Endothelial cell of umbilical vein (primary cell): ENCODE results near the gene WIPI1. TPM values are rescaled to one million over a fixed set of nuclear protein-coding genes. Genes with fewer than 3 reads are reported as not detected.

Experiments used
- BruUV-seq: library from RNA; stranded (reverse); fragments of 400-500 nt; replicated peaks from 2 replicates; lab custom pipeline; 2021; lab: Mats Ljungman, UMichigan
- CTCF ChIA-PET: fragments of 300-600, 350-600 bp; sonication (Branson Sonifier 250); formaldehyde crosslinking; loops from one replicate; lab custom pipeline; 2021; ENCODE audit warnings: antibody characterized with exemption, inconsistent platforms; lab: Charles Lee
- POLR2A ChIA-PET: fragments of 300-600, 350-600 bp; sonication (Branson Sonifier 250); formaldehyde crosslinking; loops from one replicate; lab custom pipeline; 2021; ENCODE audit warnings: antibody characterized with exemption, inconsistent platforms; lab: Charles Lee
- DNase-seq: peaks from one replicate; pipeline ENCODE4 v3.0.0-alpha.2; 2011; ENCODE audit warnings: low read depth, low spot score
- FAIRE-seq: peaks from 2 replicates; lab custom pipeline; 2011; peaks lifted over from hg19 to GRCh38; lab: Jason Lieb, UNC
- H2AFZ ChIP-seq: 2 replicates; pipeline ENCODE4 v1.6.0; 2012; ENCODE audit warnings: low read depth, low read length, control low read depth, inconsistent platforms
- H3K27ac ChIP-seq: 2 replicates; pipeline ENCODE4 v1.5.1; 2011; ENCODE audit warnings: low read depth, mild to moderate bottlenecking, control low read depth, low read length, moderate library complexity; ENCODE audit not compliant: insufficient read depth
- H3K27me3 ChIP-seq, 2 experiments: 2 replicates each; pipeline versions ENCODE4 v1.6.0 to v1.6.1; 2011; ENCODE audit warnings: low read length in 2 of 2, mixed read lengths in 1 of 2; ENCODE audit not compliant: control insufficient read depth in 2 of 2, insufficient read depth in 2 of 2
- H3K36me3 ChIP-seq, 2 experiments: 2 replicates in 1 of 2; 3 replicates in 1 of 2; pipeline ENCODE4 v1.5.1; 2011; ENCODE audit warnings: low read length in 2 of 2, mild to moderate bottlenecking in 1 of 2, moderate library complexity in 1 of 2; ENCODE audit not compliant: control insufficient read depth in 2 of 2, insufficient read depth in 2 of 2; ENCODE audit errors: extremely low read depth in 1 of 2
- H3K4me1 ChIP-seq: 3 replicates; pipeline ENCODE4 v1.5.1; 2011; ENCODE audit warnings: mild to moderate bottlenecking, low read length; ENCODE audit not compliant: control insufficient read depth, insufficient read depth; ENCODE audit errors: extremely low read depth
- H3K4me2 ChIP-seq: 2 replicates; pipeline ENCODE4 v1.6.1; 2011; ENCODE audit warnings: low read length, control low read depth, mixed read lengths; ENCODE audit not compliant: insufficient read depth
- H3K4me3 ChIP-seq, 3 experiments: fragments of 200-600 bp in 1 of 3; sonication (generic), shearing (Covaris generic) in 1 of 3; replicated peaks in 1 of 3; 2 replicates each; pipeline ENCODE4 v1.5.1; 2011 to 2016; ENCODE audit warnings: control low read depth in 3 of 3, low read length in 3 of 3, mild to moderate bottlenecking in 2 of 3, inconsistent platforms in 1 of 3, low read depth in 1 of 3, moderate library complexity in 1 of 3; ENCODE audit not compliant: insufficient read depth in 1 of 3
- H3K79me2 ChIP-seq: 2 replicates; pipeline ENCODE4 v1.6.0; 2012; ENCODE audit warnings: low read length, inconsistent platforms; ENCODE audit not compliant: control insufficient read depth, insufficient read depth
- H3K9ac ChIP-seq: replicated peaks from 2 replicates; pipeline ENCODE3; 2011; ENCODE audit warnings: low read length, control low read depth; ENCODE audit not compliant: insufficient read depth; ENCODE audit errors: extremely low read depth
- H3K9me1 ChIP-seq: replicated peaks from 3 replicates; pipeline ENCODE4 v1.6.0; 2011; ENCODE audit warnings: mild to moderate bottlenecking, low read length; ENCODE audit not compliant: control insufficient read depth, insufficient read depth; ENCODE audit errors: extremely low read depth
- H3K9me3 ChIP-seq: replicated peaks from 2 replicates; pipeline ENCODE4 v1.5.1; 2012; ENCODE audit warnings: low read length, inconsistent platforms; ENCODE audit not compliant: control insufficient read depth, insufficient read depth
- H4K20me1 ChIP-seq: replicated peaks from 2 replicates; pipeline ENCODE3; 2011; ENCODE audit warnings: mild to moderate bottlenecking, low read length; ENCODE audit not compliant: control insufficient read depth, insufficient read depth; ENCODE audit errors: extremely low read depth
- EZH2 ChIP-seq: IDR thresholded peaks from 2 replicates; pipeline ENCODE4 v1.6.1; 2012; ENCODE audit warnings: borderline replicate concordance, low read depth, mild to moderate bottlenecking, moderate library complexity, low read length, inconsistent platforms; ENCODE audit not compliant: severe bottlenecking
- FOS ChIP-seq: IDR thresholded peaks from 2 replicates; pipeline ENCODE4 v1.6.1; 2011; ENCODE audit warnings: mild to moderate bottlenecking, low read length, moderate library complexity, borderline replicate concordance; ENCODE audit not compliant: insufficient read depth
- GATA2 ChIP-seq: IDR thresholded peaks from 2 replicates; pipeline ENCODE4 v1.7.0; 2011; ENCODE audit warnings: low read depth, mild to moderate bottlenecking, moderate library complexity, mixed read lengths, low read length; ENCODE audit not compliant: insufficient read length, insufficient read depth
- JUN ChIP-seq: IDR thresholded peaks from 2 replicates; pipeline ENCODE4 v1.6.1; 2011; ENCODE audit warnings: borderline replicate concordance, low read depth; ENCODE audit not compliant: insufficient read length, insufficient read depth
- MAX ChIP-seq: IDR thresholded peaks from 2 replicates; pipeline ENCODE4 v1.6.1; 2011; ENCODE audit not compliant: insufficient read depth, insufficient read length
- MYC ChIP-seq: IDR thresholded peaks from one replicate; pipeline ENCODE4 v1.6.1; 2011; ENCODE audit warnings: mild to moderate bottlenecking, low read depth, low read length
- POLR2AphosphoS5 ChIP-seq: IDR thresholded peaks from 2 replicates; pipeline ENCODE4 v1.6.1; 2012; ENCODE audit warnings: low read depth, mild to moderate bottlenecking, control low read depth, low read length, moderate library complexity; ENCODE audit not compliant: insufficient read depth
- dilution Hi-C: fragments of 300-500 bp; cut with MboI; formaldehyde crosslinking; loops from one replicate; pipeline ENCODE4 v1.15.0; 2019; ENCODE audit warnings: low sequenced_read_pairs; ENCODE audit not compliant: extremely low pct_ligation_motif_present
- intact Hi-C: fragments of 100-400 bp; cut with micrococcal nuclease; formaldehyde crosslinking; loops from one replicate; pipeline ENCODE4 v1.10.0; 2022
- polyA plus RNA-seq, 4 experiments: library from polyadenylated mRNA; depleted of rRNA in 3 of 4; stranded (reverse) in 3 of 4; unstranded in 1 of 4; fragments of >200 nt; gene quantifications; 2 replicates each; pipeline versions ENCODE4 v1.2.1 to v1.2.3, GENCODE V29; 2011 to 2012; ENCODE audit warnings: missing spikeins in 1 of 4
- total RNA-seq: library from RNA; stranded (reverse); gene quantifications from 2 replicates; pipeline ENCODE4 v1.2.3, GENCODE V29; 2021
- TF ChIP-seq, protein P1 (sequence below), 2 donors: IDR thresholded peaks; 1 replicate in 1 of 2; 2 replicates in 1 of 2; pipeline ENCODE4 v1.5.1; 2011; ENCODE audit warnings: low read length in 2 of 2, mild to moderate bottlenecking in 2 of 2, moderate library complexity in 2 of 2, control low read depth in 1 of 2, inconsistent platforms in 1 of 2, low read depth in 1 of 2; ENCODE audit not compliant: insufficient read depth in 1 of 2; ENCODE audit errors: extremely low read depth in 1 of 2

The WIPI1 gene
- total and polyA plus RNA-seq, 2 donors (not counting 3 experiments of a cell fraction or from before 2014, with no cell fraction given): 49.9 to 70.3 TPM

GRCh38 chr17:68491381-68492231, 34.3 kb upstream of the WIPI1 start:
- no peak overlapping the region for H2AFZ ChIP-seq
- H3K4me3 ChIP-seq: no peak overlapping the region
- H3K36me3 ChIP-seq: no peaks in the 10 kb centered on the region
- no TSS peak for BruUV-seq
- H3K4me2 ChIP-seq: no peak overlapping the region
- H3K4me1 ChIP-seq: no peaks in the 10 kb centered on the region
- no peaks in the 10 kb centered on the region for H4K20me1 ChIP-seq
- H3K9me3 ChIP-seq: no peaks in the 10 kb centered on the region
- no peak overlapping the region for H3K27ac ChIP-seq
- no peak for FAIRE-seq
- intact Hi-C loops: no loop called here
- POLR2A ChIA-PET: no interaction called here
- dilution Hi-C loops: no loop called here
- no peak overlapping the region for H3K9ac ChIP-seq
- CTCF ChIA-PET: no interaction called here
- TF ChIP-seq POLR2AphosphoS5 (no peak), GATA2 (no peak), MAX (no peak), MYC (no peak), FOS (no peak), EZH2 (no peak), JUN (no peak)
- TF ChIP-seq, protein P1, sequence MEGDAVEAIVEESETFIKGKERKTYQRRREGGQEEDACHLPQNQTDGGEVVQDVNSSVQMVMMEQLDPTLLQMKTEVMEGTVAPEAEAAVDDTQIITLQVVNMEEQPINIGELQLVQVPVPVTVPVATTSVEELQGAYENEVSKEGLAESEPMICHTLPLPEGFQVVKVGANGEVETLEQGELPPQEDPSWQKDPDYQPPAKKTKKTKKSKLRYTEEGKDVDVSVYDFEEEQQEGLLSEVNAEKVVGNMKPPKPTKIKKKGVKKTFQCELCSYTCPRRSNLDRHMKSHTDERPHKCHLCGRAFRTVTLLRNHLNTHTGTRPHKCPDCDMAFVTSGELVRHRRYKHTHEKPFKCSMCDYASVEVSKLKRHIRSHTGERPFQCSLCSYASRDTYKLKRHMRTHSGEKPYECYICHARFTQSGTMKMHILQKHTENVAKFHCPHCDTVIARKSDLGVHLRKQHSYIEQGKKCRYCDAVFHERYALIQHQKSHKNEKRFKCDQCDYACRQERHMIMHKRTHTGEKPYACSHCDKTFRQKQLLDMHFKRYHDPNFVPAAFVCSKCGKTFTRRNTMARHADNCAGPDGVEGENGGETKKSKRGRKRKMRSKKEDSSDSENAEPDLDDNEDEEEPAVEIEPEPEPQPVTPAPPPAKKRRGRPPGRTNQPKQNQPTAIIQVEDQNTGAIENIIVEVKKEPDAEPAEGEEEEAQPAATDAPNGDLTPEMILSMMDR (IDR thresholded peaks at IDR 0.05; ENCODE audit: extremely low read depth in 1 of 2, insufficient read depth in 1 of 2, low read depth in 1 of 2, low read length in 2 of 2): no peak
- H3K27me3 ChIP-seq: no peaks in the 10 kb centered on the region
- H3K79me2 ChIP-seq: no peaks in the 10 kb centered on the region
- H3K9me1 ChIP-seq: no peaks in the 10 kb centered on the region
- no peak for DNase-seq
